ENCODE results near the gene SMAD9.

Gene SMAD9

GRCh38 chr13:36919833-36920615 lies at the start of gene SMAD9:
Gene SMAD9 (minus strand): TSS chr13:36920238. CDS start chr13:36879689, 40,549 bp downstream.
- in situ Hi-C loops (cut with HindIII; ENCODE audit: low pct_unique_long_range_greater_than_20kb, low sequenced_read_pairs), result no loop called here

GRCh38 chr13:36966404-36966803 lies 46.4 kb upstream of the SMAD9 start:
- TF ChIP-seq JUND (IDR thresholded peaks at IDR 0.05; ENCODE audit: low read depth), result no peak
- in situ Hi-C loops (cut with HindIII; ENCODE audit: low pct_unique_long_range_greater_than_20kb, low sequenced_read_pairs), result no loop called here
- DNase-seq (ENCODE audit: low read depth in 1 of 2, low spot score in 1 of 2), result no peak

More at GRCh38 chr13:36919833-36920615, at the start of gene SMAD9:
- DNase-seq (ENCODE audit: low read depth in 1 of 2, low spot score in 1 of 2), result peak; percentile 35 to 47
- TF ChIP-seq JUND (IDR thresholded peaks at IDR 0.05; ENCODE audit: low read depth), result no peak

- peak; percentile 1 to 43 for DNase-seq (ENCODE audit: low read depth in 1 of 2, low spot score in 1 of 2)
- TF ChIP-seq JUND (IDR thresholded peaks at IDR 0.05; ENCODE audit: low read depth), result no peak
- in situ Hi-C loops (cut with HindIII; ENCODE audit: low pct_unique_long_range_greater_than_20kb, low sequenced_read_pairs), result no loop called here
These were observed 45.7 kb upstream of the SMAD9 start for GRCh38 chr13:36965767-36966166.

GRCh38 chr13:36959456-36960116 lies 39.5 kb upstream of the SMAD9 start:
- no peak for TF ChIP-seq JUND (IDR thresholded peaks at IDR 0.05; ENCODE audit: low read depth)
- no peak for DNase-seq (ENCODE audit: low read depth in 1 of 2, low spot score in 1 of 2)
- in situ Hi-C loops (cut with HindIII; ENCODE audit: low pct_unique_long_range_greater_than_20kb, low sequenced_read_pairs), result no loop called here

GRCh38 chr13:36954542-36954941 lies 34.5 kb upstream of the SMAD9 start:
- no peak for DNase-seq (ENCODE audit: low read depth in 1 of 2, low spot score in 1 of 2)
- in situ Hi-C loops (cut with HindIII; ENCODE audit: low pct_unique_long_range_greater_than_20kb, low sequenced_read_pairs), result no loop called here
- TF ChIP-seq JUND (IDR thresholded peaks at IDR 0.05; ENCODE audit: low read depth), result no peak

- no peak for TF ChIP-seq JUND (IDR thresholded peaks at IDR 0.05; ENCODE audit: low read depth)
- in situ Hi-C loops (cut with HindIII; ENCODE audit: low pct_unique_long_range_greater_than_20kb, low sequenced_read_pairs), result no loop called here
- DNase-seq (ENCODE audit: low read depth in 1 of 2, low spot score in 1 of 2), result no peak
These were observed 30.9 kb upstream of the SMAD9 start for GRCh38 chr13:36950920-36951319.

- in situ Hi-C loops (cut with HindIII; ENCODE audit: low pct_unique_long_range_greater_than_20kb, low sequenced_read_pairs), result no loop called here
- DNase-seq (ENCODE audit: low read depth in 1 of 2, low spot score in 1 of 2), result no peak
- no peak for TF ChIP-seq JUND (IDR thresholded peaks at IDR 0.05; ENCODE audit: low read depth)
These were observed 30.3 kb upstream of the SMAD9 start for GRCh38 chr13:36950330-36950729.

- TF ChIP-seq JUND (IDR thresholded peaks at IDR 0.05; ENCODE audit: low read depth), result no peak
- in situ Hi-C loops (cut with HindIII; ENCODE audit: low pct_unique_long_range_greater_than_20kb, low sequenced_read_pairs), result no loop called here
- no peak for DNase-seq (ENCODE audit: low read depth in 1 of 2, low spot score in 1 of 2)
These were observed 25.0 kb upstream of the SMAD9 start for GRCh38 chr13:36945078-36945477.

GRCh38 chr13:36925603-36926002 lies 5.6 kb upstream of the SMAD9 start:
- no peak for TF ChIP-seq JUND (IDR thresholded peaks at IDR 0.05; ENCODE audit: low read depth)
- no peak for DNase-seq (ENCODE audit: low read depth in 1 of 2, low spot score in 1 of 2)
- in situ Hi-C loops (cut with HindIII; ENCODE audit: low pct_unique_long_range_greater_than_20kb, low sequenced_read_pairs), result no loop called here

GRCh38 chr13:36924001-36924400 lies 4.0 kb upstream of the SMAD9 start:
- no peak for TF ChIP-seq JUND (IDR thresholded peaks at IDR 0.05; ENCODE audit: low read depth)
- DNase-seq (ENCODE audit: low read depth in 1 of 2, low spot score in 1 of 2), result no peak

GRCh38 chr13:36921631-36922301 lies 1.7 kb upstream of the SMAD9 start:
- no peak for TF ChIP-seq JUND (IDR thresholded peaks at IDR 0.05; ENCODE audit: low read depth)
- DNase-seq (ENCODE audit: low read depth in 1 of 2, low spot score in 1 of 2), result no peak
- in situ Hi-C loops (cut with HindIII; ENCODE audit: low pct_unique_long_range_greater_than_20kb, low sequenced_read_pairs), result no loop called here

More at GRCh38 chr13:36924001-36924400, 4.0 kb upstream of the SMAD9 start:
- in situ Hi-C loops (cut with HindIII; ENCODE audit: low pct_unique_long_range_greater_than_20kb, low sequenced_read_pairs), result no loop called here

GRCh38 chr13:36920616-36921185 lies 663 bp upstream of the SMAD9 start:
- peak in 1 of 2 experiments; percentile 5 for DNase-seq (ENCODE audit: low read depth in 1 of 2, low spot score in 1 of 2)
- no peak for TF ChIP-seq JUND (IDR thresholded peaks at IDR 0.05; ENCODE audit: low read depth)
- in situ Hi-C loops (cut with HindIII; ENCODE audit: low pct_unique_long_range_greater_than_20kb, low sequenced_read_pairs), result no loop called here

Data from T47D (cell line).